Heart left ventricle (tissue), 16 donors: ENCODE results near the gene EIF4G3. TPM values are rescaled to one million over a fixed set of nuclear protein-coding genes. Genes with fewer than 3 reads are reported as not detected.

Source experiments
- ATAC-seq, 4 donors: fragments of 200-7000 bp; cut with Tn5 transposase; one replicate each; pipeline ENCODE4 v1.9.1; 2020 to 2022; ENCODE audit warnings: moderate library complexity in 4 of 4, mild to moderate bottlenecking in 3 of 4, moderate number of reproducible peaks in 1 of 4
- DNase-seq, 5 donors: peaks; one replicate each; pipeline ENCODE4 v3.0.0-alpha.2; 2020
- H3K27ac ChIP-seq, 12 donors: fragments of 200-600 bp; sonication (generic) in 4 of 12; one replicate each; pipeline versions ENCODE4 v1.5.0 to v1.8.0; 2016 to 2022; ENCODE audit warnings: mild to moderate bottlenecking in 2 of 12
- H3K27me3 ChIP-seq, 9 donors: fragments of 200-600 bp; sonication (generic) in 2 of 9; one replicate each; pipeline versions ENCODE4 v1.5.1 to v1.8.0; 2016 to 2022; ENCODE audit warnings: mild to moderate bottlenecking in 3 of 9
- H3K36me3 ChIP-seq, 9 donors: fragments of 200-600 bp; sonication (generic) in 2 of 9; one replicate each; pipeline versions ENCODE4 v1.5.0 to v1.8.0; 2018 to 2022; ENCODE audit warnings: mild to moderate bottlenecking in 2 of 9
- H3K4me1 ChIP-seq, 12 donors: fragments of 200-600 bp; sonication (generic) in 4 of 12; one replicate each; pipeline versions ENCODE4 v1.5.0 to v1.8.0; 2016 to 2022; ENCODE audit warnings: mild to moderate bottlenecking in 3 of 12
- H3K4me3 ChIP-seq, 12 donors: fragments of 200-600 bp; sonication (generic) in 4 of 12; one replicate each; pipeline versions ENCODE4 v1.5.0 to v1.8.0; 2017 to 2022; ENCODE audit warnings: mild to moderate bottlenecking in 9 of 12, moderate library complexity in 4 of 12
- H3K9me3 ChIP-seq, 12 donors: fragments of 200-600 bp; sonication (generic) in 4 of 12; one replicate each; pipeline versions ENCODE4 v1.5.0 to v1.8.0; 2016 to 2022; ENCODE audit warnings: mild to moderate bottlenecking in 1 of 12
- CTCF ChIP-seq, 12 donors: fragments of 200-600 bp; sonication (generic) in 4 of 12; IDR thresholded peaks; one replicate each; pipeline versions ENCODE4 v1.5.0 to v1.8.0; 2018 to 2022; ENCODE audit warnings: antibody characterized with exemption in 12 of 12, mild to moderate bottlenecking in 5 of 12
- POLR2A ChIP-seq, 2 donors: fragments of 450-650 bp; IDR thresholded peaks; one replicate each; pipeline ENCODE4 v1.6.1; 2017; ENCODE audit warnings: antibody characterized with exemption in 2 of 2, mild to moderate bottlenecking in 2 of 2, moderate library complexity in 2 of 2
- WGBS, 4 donors: extraction: QIAGEN DNeasy Blood & Tissue Kit in 2 of 4; methylation state at CpG; one replicate each; pipeline versions ENCODE4 v1.1.5 to v1.1.7; 2013 to 2018; 5-methylcytosine and 5-hydroxymethylcytosine counted together
- intact Hi-C, 10 donors: fragments of 100-400 bp; cut with DNase I; formaldehyde crosslinking; loops; one replicate each; pipeline versions ENCODE4 v1.11.1 to v1.14.2; 2022
- polyA plus RNA-seq, 2 donors: library from polyadenylated mRNA; stranded (reverse); fragments of 200-250 nt; gene quantifications; one replicate each; pipeline ENCODE4 v1.2.3, GENCODE V29; 2013
- total RNA-seq, 9 donors: library from RNA; depleted of rRNA in 2 of 9; stranded (reverse); fragments of >200 nt in 2 of 9; fragmentation: NEBNext Ultra II Directional in 3 of 9; extraction: Animal tissue kit (Norgen Biotek cat#: 25700) in 3 of 9; gene quantifications; one replicate each; pipeline versions ENCODE4 v1.1.0 to v1.2.4, GENCODE V29; 2016 to 2023
- donor health status: ischemic (EF 13 %, LVEDD 7.1; RV severe dilation, severe dysfunction).
- donor health status: healthy with polysubstance abuse.
- donor health status: DM: no; HTN: yes; CAD: no.
- donor health status: DM: no; HTN: no; CAD: no.
- donor health status: ischemic (EF 25% LVEDD 6.9; RV normal size, moderate dysfunction).
- donor health status: ischemic (EF 25% LVEDD 5.7; RV mildly dilated, moderate dysfunction).
- donor health status: healthy.
- donor health status: DM: yes; HTN: yes; CAD: no.
- donor health status: ischemic (EF 35%, LVEDD 5.7; RV mildly dilated, moderate dysfunction).
- donor health status: nonischemic (EF 11% LVEDD 7.7; RV severe dilation, severe dysfunction).
- donor health status: DM: yes; HTN: yes; CAD: no.
- donor health status: PGD.
- donor health status: ischemic (EF 29% LVEDD 5.4; RV normal size, mild dysfunction).
- donor health status: nonischemic (EF 23%, LVEDD 6.1; RV moderate dilation, normal function).

EIF4G3 gene
- total and polyA plus RNA-seq, 11 donors, result 14.6 to 49.0 (median 36.2) TPM

DNA sequence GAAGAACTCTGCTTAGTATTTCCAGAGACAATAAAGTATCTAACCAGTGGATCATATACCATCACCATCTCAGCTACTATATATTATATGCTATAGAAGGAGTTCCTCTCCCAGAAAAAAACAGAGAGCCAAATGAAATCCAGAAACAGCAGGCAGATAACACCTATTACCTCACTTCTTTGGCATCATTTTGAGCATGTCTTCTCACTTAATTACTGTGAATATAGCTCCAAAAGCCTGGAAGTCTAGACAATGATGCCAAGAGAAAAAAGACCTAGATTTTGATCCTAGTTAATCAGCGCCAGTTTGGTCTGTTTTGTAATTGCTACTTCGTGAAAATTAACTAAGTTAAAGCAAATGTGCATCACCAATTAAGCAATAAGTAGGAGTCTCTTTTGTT lies 131.3 kb downstream of the EIF4G3 start:
- Histone ChIP-seq H3K27ac (no peak overlapping the region), H3K4me1 (peaks cover 0 to 25% (median 4%) of the 10 kb centered on the region in 12 donors), H3K27me3 (no peaks in the 10 kb centered on the region), H3K4me3 (no peak overlapping the region), H3K36me3 (peaks cover 0 to 8% (median 0%) of the 10 kb centered on the region in 9 donors), H3K9me3 (no peaks in the 10 kb centered on the region)
- WGBS, 4 donors, result 71 to 81% (median 79%) methylated on average over 2 of the region's 2 CpGs
- intact Hi-C loops, result no loop called here
- TF ChIP-seq CTCF (IDR thresholded peaks at IDR 0.05) (no peak), POLR2A (IDR thresholded peaks at IDR 0.05) (no peak)
- peak in 1 of 4 donors; percentile 38 for ATAC-seq
- DNase-seq, result no peak

DNA sequence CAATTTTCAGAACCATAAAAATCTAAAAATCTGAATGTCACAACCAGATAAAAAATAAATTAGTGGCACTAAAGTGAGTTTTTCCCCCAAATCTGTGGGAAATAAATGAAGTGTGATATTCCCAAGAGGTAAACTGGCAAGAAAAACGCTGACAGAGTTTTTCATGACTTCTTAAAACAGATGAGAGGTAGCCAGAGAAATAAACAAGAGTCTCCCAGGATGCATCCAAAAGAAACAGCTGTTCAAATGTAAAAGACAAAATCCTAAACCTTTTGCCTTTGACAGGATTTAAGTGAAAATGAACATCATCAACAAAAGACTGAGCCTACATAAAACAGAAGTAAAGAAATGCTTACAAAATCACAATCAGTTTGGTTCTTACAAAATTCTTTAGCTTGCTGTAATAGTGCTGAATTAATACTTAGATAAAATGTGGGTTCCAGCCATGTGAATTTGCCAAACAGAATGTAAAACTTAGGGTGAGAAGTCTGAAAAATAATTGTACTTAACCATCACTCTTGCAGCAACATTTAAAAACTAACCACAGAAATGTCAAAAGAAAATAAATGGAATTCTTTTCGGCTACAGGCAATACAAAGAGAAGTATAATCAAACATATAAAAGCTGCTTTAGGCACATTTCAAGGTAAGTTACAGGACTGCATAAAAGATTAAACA lies 133.6 kb downstream of the EIF4G3 start:
- WGBS, 4 donors, result 57 to 78% (median 64%) methylated on average over 2 of the region's 2 CpGs
- H3K36me3 ChIP-seq, result no peaks in the 10 kb centered on the region
- peak overlapping the region in 1 of 12 donors; percentile 6 for H3K27ac ChIP-seq
- no peaks in the 10 kb centered on the region for H3K9me3 ChIP-seq
- no peak overlapping the region for H3K4me3 ChIP-seq
- DNase-seq, result no peak
- ATAC-seq, result no peak
- no peaks in the 10 kb centered on the region for H3K27me3 ChIP-seq
- H3K4me1 ChIP-seq, result peaks cover 0 to 25% (median 4%) of the 10 kb centered on the region in 12 donors
- intact Hi-C loops, result no loop called here
- TF ChIP-seq POLR2A (IDR thresholded peaks at IDR 0.05), result no peak

DNA sequence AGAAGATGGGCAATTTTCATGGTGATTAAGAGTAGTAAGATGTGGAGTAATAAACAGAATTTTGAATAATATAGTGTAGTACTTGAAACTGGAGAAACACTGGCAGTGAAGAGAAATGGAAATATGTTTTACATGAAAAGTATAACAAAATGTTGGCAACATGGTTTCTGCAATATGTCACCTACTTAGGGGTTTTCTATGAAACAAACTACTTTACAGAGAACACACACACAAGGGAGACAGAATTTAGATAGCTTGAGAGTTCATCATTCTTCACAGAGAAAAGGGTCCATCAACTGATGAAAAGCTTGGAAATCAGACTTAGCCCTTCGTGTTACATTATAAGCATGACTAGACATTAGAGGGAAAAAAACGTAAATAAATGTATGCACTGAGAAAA lies 135.2 kb downstream of the EIF4G3 start:
- DNase-seq (no peak), ATAC-seq (no peak)
- no peaks in the 10 kb centered on the region for H3K9me3 ChIP-seq
- no peaks in the 10 kb centered on the region for H3K36me3 ChIP-seq
- WGBS, 4 donors, result 95 to 96% (median 95%) methylated on average over 2 of the region's 2 CpGs
- H3K4me3 ChIP-seq, result no peak overlapping the region
- TF ChIP-seq CTCF (IDR thresholded peaks at IDR 0.05) (no peak), POLR2A (IDR thresholded peaks at IDR 0.05) (no peak)
- no peaks in the 10 kb centered on the region for H3K27me3 ChIP-seq
- H3K27ac ChIP-seq, result no peak overlapping the region
- intact Hi-C loops, result no loop called here
- H3K4me1 ChIP-seq, result peaks cover 0 to 25% (median 5%) of the 10 kb centered on the region in 12 donors

- 93 to 98% (median 95%) methylated on average over 3 of the region's 3 CpGs for WGBS, 4 donors
- Histone ChIP-seq H3K4me3 (no peak overlapping the region), H3K27ac (no peak overlapping the region), H3K36me3 (no peaks in the 10 kb centered on the region), H3K9me3 (no peaks in the 10 kb centered on the region), H3K4me1 (peaks cover 0 to 31% (median 9%) of the 10 kb centered on the region in 12 donors), H3K27me3 (no peaks in the 10 kb centered on the region)
- ATAC-seq (no peak), DNase-seq (no peak)
- TF ChIP-seq CTCF (IDR thresholded peaks at IDR 0.05), result no peak
- intact Hi-C loops, result no loop called here
Observed at GRCh38 chr1:21037091-21037490, 139.6 kb downstream of the EIF4G3 start.

DNA sequence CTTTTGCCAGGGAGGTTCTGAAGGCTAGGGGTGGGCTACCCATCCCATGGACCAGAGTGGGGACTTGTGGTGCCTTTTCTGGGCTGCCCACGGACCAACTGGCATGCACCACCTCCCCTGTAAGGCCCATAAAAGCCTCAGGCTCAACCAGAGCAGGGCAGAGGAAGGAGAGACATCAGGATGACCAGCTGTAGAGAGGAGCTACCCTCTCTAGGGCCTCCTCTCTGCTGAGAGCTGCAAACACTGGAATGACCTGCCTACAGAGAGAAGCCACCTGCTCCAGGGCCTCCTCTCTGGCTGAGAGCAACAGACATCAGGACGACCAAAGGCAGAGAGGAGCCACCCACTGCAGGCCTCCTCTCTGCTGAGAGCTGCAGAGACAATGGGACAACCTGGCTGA lies 140.9 kb downstream of the EIF4G3 start:
- Histone ChIP-seq H3K4me3 (no peak overlapping the region), H3K9me3 (no peaks in the 10 kb centered on the region), H3K27me3 (no peaks in the 10 kb centered on the region), H3K4me1 (peaks cover 0 to 31% (median 9%) of the 10 kb centered on the region in 12 donors), H3K36me3 (no peaks in the 10 kb centered on the region), H3K27ac (peak overlapping the region in 1 of 12 donors; percentile 44)
- DNase-seq, result no peak
- no peak for TF ChIP-seq CTCF (IDR thresholded peaks at IDR 0.05)
- TF ChIP-seq POLR2A (IDR thresholded peaks at IDR 0.05), result no peak
- ATAC-seq, result peak in 3 of 4 donors; percentile 16 to 39 (median 38)
- WGBS, 4 donors, result 25 to 59% (median 53%) methylated on average over 2 of the region's 2 CpGs
- intact Hi-C loops, result no loop called here
